HG02798 (cell line): ENCODE results near the gene LAMA1.
"Not testable (repeated sequence)": the region's sequence is repeated elsewhere in the genome, so short reads cannot be mapped to it uniquely, and the experiment has no call there.

ENCODE experiments used
- ATAC-seq: cut with Tn5 transposase; IDR thresholded peaks from one replicate; pipeline ENCODE4 v1.9.1; 2021; ENCODE audit warnings: mild to moderate bottlenecking; ENCODE audit not compliant: unreplicated experiment, poor library complexity

Gene LAMA1

DNA sequence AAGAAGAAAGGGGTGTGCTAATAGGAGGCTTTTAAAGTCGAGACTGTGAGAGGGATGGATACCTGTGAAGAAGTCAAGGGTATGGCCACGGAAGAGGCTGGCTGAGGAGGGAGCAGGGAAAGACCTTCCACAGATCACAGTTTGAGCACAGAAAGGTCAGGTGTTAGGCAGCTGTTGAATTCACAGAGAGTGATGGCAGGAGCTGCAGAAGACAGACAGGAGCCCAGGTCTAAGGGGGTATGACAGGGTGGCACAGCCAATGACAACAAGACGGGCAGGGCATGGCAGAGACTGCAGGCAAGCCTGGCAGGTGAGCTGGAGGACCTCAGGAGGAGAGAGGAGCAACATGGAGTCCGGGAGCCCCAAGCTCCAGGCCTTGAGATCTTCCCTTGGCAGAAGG, 163.1 kb downstream of the LAMA1 start:
- no peak for ATAC-seq

DNA sequence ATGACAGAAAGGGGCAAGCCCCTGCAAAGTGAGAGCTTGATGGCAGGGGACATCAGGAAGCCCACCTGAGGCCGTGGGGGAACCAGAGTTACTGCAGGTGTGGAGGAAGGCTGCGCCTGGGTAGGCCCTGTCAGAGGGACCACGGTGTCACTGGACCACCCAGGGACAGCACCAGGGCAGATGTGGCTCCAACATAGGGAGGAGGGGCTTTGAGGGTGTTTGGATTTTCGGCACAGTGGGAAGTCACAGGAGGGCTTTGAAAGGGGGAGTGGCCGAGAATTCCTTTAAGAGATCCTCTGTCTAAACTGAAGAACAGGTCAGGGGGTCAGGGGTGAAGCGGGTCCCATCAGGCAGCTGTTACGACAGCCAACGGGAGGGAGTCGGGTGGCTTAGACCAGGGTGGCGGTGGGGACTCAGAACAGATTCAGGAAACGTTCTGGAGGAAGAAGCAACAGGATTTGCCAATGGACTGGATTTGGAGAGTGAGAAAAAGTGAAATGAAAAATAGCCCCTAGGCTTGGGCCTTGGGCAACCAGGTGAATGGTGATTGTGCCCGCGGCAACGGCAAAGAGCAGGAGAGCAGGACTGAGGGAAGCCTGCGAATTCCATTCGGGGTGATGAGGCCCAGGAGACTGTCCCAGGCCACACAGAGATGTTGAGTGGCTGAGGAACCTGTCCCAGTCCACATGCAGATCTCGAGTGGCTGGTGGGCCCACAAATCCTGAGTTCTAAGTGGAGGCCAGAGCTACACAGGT, 166.1 kb downstream of the LAMA1 start:
- no peak for ATAC-seq

DNA sequence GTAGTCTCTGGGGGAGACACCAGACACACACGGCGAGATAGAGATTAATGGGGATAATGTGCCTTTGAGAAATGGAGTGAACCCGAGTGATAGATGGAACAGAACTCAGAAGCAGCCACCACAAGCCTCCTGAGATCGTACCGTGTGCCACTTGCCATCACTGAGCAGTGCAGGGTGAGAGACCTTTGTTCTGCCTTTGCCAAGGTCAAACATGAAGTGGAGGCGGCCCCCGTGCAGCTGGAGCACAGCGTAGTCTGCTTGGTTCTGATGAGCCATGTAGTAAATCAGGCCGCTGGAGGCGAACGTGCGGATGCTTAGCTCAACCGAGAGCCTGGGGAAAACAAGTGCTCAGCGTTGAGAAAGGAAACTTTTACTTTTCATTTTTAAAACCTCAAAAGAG, 167.0 kb downstream of the LAMA1 start:
- ATAC-seq: no peak

DNA sequence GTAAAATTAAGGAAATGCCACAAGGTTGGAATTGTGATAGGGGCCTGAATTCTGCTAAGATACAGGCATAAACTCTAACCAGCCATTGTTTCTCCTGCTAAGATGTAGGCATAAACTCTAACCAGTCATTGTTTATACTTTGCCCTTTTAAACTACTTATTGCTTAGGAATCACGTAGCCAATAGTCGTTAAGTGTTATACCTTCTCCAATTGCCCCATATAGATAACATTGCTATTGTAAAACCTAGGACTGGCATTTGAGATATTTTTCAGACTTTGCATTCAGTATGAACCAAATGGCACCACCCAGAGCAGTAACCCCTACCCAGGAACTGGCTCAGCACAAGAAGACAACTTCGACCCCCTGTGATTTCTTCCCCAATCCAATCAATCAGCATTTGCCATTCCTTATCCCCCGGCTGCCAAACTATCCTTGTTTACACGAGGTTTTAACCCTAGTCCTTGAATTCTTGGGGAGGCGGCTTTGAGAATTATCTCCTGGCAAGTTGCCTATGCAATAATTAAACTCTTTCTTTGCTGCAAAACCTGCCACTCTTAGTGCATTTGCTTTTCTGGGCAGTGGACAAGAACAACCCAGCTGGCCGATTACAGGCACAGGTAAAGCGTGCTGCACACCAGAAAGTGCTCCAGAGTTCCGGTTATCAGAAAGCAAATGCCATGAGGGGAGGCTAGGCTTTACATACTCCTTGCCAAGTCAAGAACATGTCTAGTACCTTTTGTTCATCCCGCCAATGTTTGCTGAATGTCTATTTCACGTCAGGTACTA, 167.6 kb downstream of the LAMA1 start:
- no peak for ATAC-seq

DNA sequence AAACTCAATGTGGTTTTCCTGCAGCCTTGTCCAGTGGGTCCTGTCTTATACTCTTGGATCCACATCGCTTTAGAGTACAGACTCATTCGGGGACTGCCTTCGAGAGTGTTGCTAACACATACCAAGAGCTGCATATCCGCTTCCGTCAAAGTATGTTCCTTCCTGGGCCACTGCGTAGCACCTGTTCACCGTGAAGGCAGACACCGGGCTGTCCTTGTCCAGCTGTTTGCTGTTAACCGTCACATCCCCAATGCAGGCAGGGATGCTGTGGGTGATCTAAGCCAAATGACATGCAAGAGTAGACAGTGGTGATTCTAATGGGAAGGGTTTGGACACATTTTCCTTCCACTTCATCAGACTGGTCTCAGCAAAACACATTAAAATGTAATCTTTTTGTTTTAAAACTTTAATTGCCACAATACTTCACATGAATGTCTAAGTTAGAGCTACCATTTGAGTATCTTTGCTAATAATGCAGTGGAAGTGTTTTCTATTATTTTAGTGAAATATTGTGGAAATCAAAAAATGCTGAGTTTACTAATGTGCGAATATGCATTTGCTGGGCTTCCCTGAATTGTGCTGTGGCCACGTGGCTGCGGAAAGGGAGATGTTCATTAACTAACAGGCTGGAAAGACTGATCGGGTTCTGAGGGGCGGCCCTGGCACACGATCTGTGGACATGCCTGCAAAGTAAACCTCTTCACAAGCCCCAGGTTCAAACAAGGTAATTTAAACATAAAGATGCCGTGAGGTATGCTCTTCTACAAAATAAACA, 169.1 kb downstream of the LAMA1 start:
- no peak for ATAC-seq

DNA sequence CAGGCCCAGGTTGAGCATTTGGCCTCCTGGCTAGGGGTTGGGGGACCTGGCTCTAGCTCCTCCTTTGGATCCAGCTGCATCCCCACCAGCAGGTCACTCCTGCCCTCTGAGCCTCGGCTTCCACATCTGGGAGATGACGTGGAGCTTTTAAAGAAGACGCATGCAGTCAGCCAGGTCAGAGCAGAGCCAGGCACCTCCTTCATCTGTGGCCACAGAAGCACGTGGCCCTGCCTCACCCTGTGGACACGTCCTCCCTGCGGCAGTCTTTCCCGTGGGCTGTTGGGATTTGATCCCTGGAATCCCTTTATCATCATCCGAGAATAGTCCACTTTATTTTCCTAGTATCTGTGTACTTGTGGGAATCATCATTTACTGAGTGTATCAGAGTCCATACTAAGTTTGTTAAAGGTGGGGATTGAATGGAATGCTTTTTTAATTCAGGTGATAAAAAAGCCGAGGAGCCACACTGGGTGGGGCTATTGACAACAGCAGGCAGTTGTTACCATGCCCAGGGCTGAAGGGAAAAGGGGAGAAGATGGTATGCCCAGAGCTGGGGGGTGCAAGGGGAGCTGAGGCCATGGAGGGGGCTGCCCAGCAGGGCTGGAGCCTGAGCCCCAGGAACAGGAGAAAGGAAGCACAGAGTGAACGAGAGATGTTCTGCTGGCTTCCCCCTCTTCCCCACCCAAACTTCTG, 170.1 kb downstream of the LAMA1 start:
- ATAC-seq: no peak

DNA sequence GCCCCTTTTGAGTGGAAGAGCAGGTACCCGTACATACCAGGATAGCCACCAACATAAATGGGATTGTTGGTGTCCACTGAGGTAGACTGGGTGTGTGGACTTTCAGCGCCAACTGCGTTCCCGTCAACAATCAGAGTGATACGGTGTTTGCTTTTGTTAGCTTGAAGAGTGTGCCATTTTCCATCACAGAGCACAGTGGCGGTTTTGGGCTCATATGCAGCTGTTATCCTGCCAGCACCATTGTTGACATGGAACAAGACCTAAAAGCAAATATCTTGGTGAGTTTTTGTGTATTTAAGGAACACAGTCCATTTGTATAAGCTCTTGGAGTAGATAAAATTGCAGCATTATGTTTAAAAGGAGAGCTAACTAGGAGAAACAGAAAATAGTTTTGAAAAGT, 174.5 kb downstream of the LAMA1 start:
- ATAC-seq: no peak

DNA sequence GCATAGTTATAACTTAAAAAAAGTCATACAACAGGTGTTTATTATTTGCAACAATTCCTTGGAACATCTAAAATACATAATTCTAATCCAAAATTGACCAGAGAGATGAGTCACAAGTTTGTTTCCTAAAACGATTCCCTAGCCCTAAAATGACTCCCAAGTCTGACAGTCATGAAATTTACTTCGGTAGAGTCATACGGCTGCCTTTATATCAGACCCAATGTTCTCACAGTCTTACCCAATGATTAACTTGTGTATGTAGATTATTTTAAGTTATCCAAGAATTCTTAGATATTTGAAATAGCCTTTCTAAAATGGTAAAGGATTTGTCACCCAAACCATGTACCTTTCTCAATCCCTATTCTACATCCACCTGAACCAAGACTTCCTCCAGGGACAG, 174.9 kb downstream of the LAMA1 start:
- no peak for ATAC-seq

DNA sequence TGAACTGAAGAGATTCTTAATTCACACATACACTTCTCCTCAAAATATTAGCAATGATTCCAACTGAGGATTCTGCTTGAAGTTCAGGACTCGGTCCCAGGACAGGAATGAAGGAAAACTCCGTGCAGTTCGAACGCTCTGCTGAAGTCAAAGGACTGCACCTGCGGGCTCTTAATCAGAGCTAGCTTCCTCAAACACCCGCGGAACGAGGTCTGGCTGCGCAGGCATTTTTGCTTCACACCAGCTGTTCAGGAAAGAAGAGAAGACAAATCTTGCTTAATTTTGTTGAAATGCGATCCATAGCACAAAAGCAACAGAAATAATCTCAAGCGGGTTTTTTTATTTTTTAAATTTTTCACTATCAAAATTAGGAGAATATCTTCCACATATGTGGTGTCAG, 175.6 kb downstream of the LAMA1 start:
- no peak for ATAC-seq

DNA sequence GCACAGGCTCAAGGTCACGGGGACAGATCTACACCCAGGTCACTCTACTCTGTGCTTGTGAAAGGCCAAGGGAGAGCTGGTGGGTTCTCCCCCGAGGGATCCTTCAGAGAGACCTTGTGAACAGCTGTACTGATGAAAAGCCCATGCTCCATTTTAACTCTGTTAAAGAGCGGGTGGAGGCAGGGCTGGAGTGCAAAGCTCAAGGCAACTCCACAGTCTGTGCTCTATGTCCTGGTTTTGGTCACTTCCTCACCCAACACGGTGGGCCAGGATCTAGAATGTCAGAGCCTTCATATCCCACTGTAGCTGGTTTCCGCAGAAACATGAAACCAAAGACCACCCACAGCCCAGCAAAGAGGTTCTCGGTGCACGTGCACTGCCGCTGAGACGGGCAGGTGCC, 177.1 kb downstream of the LAMA1 start:
- no peak for ATAC-seq

DNA sequence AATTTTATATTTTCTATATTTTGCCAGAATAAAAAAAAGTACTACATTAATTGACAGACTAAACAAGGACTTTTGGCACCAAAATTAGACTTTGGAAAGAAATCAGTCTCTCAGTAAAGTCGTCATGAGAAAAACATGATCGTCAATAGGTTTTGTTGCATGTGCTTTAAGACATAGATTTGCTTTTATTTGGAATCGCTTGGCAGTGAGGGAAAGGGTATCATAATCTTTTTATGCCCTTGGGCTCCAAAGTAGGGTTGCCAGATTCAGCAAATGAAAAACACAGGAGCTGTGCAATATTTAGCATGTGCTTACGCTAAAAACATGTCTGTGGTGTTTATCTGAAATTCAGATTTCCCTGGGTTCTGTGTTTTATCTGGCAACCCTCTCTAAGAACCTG, 177.6 kb downstream of the LAMA1 start:
- no peak for ATAC-seq

DNA sequence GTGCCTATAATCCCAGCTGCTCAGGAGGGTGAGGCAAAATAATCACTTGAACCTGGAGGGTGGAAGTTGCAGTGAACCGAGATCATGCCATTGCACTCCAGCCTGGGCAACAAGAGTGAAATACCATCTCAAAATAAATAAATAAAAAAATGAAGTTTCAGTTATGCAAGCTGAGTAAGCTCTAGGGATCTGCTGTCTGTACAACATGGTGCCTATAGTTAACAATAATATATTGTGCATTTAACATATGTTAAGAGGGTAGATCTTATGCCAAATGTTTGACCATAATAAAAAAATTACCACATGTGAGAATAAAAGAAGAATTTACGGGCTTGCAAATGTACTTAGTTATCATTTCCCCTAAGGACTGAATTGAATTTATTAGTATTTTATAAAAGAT, 179.2 kb downstream of the LAMA1 start:
- ATAC-seq: not testable (repeated sequence)

DNA sequence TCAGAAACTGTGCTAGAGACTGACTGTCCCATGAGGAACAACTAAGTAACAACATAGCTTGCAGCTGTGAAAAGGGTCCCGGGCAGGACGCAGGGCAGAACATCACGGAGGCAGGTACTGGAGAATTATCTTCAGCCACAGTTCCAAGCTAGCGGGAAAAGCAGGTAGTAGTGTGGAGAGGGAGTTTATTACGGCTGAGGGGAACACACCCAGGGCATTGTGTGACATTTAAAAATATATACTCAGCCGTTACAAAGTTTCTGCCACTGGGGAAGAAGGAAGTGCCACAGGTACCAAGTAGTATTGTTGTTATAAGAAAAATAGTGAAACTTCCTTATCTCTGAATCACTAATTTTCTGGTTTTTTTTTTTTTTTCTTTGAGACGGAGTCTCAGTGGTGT, 179.6 kb downstream of the LAMA1 start:
- no peak for ATAC-seq

DNA sequence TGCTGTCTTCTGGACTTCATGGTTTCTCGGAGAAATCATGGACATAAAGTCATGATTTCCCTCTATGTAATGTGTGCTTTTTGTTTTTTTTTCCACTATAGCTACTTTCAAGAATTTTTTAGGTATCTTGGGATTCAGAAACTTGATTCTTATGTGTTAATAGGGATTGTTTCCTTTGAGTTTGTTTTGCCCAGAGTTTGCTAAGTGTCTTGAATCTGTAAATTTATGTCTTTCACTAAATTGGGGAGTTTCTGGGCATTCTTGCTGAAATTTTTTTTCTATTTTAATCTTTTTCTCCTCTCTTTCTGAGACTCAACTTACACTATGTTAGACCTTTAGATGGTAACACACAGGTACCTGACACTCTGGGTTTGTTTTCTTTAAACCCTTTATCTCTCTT, 182.7 kb downstream of the LAMA1 start:
- no peak for ATAC-seq

DNA sequence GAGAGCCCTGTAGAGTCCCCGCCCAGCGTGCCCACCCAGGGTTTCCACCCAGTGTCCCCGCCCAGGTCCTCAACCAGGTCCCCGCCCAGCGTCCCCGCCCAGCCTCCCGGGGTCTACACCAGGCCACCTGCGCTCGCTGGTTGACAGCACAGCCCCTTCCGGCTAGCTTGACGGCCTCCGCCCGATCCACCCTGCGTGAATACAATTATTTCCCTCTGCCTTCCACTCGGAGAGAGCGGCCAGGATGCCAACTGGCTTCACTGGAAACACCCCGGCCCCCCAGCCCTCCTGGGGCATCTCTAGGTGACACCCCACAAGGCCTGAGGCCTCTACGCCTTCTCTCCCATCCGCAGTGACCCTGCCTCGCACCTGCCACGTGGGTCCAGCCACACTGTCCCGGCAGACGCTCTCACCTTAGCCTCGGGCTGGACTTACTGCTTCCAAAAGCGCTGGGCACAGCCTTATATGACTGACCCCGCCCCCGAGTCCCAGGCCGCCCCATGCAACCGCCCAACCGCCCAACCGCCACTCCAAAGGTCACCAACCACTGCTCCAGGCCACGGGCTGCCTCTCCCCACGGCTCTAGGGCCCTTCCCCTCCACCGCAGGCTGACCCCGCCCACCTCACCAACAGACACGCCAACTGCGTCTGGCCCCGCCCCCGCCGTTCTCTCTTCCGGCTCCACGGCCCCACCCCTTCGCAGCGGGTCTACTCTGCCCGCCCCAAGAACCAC, 188.1 kb downstream of the LAMA1 start:
- no peak for ATAC-seq

DNA sequence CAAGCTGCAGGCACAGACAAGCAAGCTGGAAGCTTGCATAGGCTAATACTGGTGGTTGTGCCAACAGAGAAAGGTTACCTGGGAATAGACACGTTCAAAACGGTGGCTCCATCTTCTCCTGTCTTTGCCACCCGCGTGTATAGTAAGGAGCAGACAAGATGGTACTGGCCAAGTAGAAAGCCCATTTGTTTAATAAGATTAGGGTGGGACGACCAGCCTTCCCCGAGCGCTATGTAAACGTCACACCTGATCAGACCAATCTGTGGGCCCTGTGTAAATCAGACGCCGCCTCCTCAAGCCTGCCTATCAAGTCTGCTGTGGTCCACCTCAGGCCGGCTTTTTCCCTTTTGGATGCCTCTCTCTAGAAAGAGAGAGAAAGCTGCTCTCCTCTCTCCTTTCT, 189.2 kb downstream of the LAMA1 start:
- ATAC-seq: no peak

DNA sequence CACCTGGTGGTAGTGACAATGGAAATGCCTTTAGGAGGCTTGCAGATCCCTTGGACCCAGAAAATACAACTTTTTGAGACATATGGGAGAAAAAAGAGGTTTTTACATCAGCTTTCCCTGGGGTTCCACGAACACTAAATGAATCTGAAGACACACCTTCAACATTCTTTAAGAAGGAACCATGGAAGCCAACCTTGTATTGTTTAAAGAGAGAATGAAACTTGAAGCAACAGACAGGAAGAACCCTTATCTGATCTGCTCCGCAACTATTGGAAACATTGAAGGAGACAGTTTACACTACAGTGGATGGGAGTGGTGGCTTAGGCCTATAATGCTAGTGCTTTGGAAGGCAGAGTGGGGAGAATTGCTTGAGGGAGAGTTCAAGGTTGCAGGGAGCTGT, 190.4 kb downstream of the LAMA1 start:
- no peak for ATAC-seq

DNA sequence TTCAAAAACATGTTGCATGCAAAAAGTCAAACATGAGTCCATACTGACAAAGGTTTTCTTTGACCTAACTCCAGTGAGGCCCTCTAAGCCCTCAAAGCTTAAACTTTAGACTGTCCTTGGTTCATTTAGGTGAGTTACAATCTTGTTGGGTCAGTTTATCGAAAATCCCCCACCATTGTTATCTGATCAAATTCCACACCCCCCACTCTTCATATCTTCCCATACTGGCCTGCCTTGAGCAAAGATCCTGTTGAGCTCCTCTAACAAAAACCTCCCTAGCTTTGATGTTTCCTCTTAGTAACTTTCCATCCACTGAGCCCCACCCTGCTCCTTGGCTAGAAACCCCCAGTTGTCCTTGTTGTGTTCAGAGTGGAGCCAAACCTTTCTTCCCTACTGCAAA, 194.4 kb downstream of the LAMA1 start:
- no peak for ATAC-seq

DNA sequence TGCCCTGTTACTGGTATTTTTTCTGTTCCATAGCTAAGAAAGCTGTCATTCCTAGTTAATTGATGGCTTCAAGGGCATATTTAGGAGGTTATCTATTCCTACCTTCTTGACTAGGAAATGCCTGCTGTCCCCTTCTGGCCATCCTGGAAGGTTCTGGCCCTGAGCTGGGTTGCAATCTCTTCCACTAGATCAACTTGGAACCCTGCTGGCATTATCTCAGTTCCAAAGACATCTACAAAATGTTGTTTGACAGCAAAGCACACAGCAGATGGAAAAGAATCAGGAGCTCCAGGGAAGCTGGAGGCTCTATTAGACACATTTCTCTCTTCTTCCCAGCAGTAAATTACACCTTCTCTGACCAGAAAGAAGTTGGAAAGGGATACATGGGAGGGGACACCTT, 196.0 kb downstream of the LAMA1 start:
- ATAC-seq: no peak
